Measurements from ENCODE around the gene MRTO4.

DNA sequence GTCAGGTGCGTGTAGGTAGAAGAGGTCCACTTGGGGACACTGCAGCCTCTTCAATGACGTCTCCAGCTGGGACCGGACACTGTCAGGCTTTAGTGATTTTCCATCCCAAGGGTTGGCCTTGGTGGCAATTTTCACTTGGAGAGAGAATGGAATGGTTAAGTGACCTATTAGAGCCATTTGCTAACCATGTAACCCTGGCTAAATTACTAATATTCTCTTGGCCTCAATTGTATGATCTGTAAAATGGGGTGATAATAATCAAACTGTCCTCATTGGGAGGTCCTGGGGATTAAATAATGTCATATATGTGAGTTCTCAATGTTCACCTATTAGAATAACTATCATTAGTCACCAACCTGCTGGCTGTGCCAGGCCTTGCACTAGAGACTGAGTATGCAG, 56.9 kb downstream of the MRTO4 start:
- no peak for TF ChIP-seq EZH2 (IDR thresholded peaks at IDR 0.05; ENCODE audit: borderline replicate concordance, low read depth, low read length, severe bottlenecking)
- TF ChIP-seq, protein P1, sequence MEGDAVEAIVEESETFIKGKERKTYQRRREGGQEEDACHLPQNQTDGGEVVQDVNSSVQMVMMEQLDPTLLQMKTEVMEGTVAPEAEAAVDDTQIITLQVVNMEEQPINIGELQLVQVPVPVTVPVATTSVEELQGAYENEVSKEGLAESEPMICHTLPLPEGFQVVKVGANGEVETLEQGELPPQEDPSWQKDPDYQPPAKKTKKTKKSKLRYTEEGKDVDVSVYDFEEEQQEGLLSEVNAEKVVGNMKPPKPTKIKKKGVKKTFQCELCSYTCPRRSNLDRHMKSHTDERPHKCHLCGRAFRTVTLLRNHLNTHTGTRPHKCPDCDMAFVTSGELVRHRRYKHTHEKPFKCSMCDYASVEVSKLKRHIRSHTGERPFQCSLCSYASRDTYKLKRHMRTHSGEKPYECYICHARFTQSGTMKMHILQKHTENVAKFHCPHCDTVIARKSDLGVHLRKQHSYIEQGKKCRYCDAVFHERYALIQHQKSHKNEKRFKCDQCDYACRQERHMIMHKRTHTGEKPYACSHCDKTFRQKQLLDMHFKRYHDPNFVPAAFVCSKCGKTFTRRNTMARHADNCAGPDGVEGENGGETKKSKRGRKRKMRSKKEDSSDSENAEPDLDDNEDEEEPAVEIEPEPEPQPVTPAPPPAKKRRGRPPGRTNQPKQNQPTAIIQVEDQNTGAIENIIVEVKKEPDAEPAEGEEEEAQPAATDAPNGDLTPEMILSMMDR (IDR thresholded peaks at IDR 0.05; ENCODE audit: borderline replicate concordance, extremely low read depth, low read length, poor library complexity, severe bottlenecking), result no peak

Data from DND-41 (cell line).